Neural progenitor cell (in vitro differentiated cells): ENCODE results near the gene RNF144A.

Experiments used
- EZH2phosphoT487 ChIP-seq: fragments of 200-600 bp; sonication (generic); IDR thresholded peaks from 2 replicates; pipeline ENCODE4 v1.6.1; 2017; ENCODE audit warnings: antibody characterized with exemption
- TF ChIP-seq, protein P1 (sequence below): fragments of 200-600 bp; sonication (generic); IDR thresholded peaks from 2 replicates; pipeline ENCODE4 v1.5.1; 2017; ENCODE audit warnings: antibody characterized with exemption, mild to moderate bottlenecking

DNA sequence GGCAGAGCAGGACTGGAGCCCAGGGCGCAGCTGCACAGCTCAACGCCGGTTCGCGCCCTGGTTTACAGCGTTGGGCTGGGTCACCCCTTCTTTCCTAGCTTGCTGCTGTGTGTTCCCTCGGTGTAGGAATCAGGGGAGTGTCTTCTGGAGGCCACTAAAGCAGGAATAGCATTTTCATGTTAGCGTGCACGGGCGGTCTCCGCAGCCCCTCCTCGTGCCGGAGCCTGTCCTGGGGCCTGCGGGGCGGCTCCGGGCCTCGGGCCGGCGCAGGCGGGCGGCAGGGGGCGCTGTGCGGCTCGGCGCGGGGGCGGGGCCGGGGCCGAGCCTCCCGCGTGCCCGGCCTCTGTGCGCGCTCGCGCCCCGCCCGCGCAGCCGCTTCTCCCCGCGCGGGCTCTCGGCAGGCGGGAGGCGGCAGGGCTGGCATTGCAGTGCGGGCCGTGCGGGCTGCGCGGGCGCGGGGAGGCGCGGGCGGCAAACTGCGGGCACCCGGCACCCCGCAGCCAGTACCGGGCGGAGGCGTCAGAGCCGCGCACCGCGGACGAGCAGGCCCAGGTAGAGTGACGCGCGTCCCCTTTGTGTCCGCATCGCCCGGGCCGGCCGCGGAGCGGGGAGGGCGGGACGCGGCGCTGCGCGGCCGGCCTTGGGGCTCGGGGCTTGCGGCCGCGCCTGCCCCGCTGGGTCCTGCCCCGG, at the start of gene RNF144A:
- TF ChIP-seq, protein P1, sequence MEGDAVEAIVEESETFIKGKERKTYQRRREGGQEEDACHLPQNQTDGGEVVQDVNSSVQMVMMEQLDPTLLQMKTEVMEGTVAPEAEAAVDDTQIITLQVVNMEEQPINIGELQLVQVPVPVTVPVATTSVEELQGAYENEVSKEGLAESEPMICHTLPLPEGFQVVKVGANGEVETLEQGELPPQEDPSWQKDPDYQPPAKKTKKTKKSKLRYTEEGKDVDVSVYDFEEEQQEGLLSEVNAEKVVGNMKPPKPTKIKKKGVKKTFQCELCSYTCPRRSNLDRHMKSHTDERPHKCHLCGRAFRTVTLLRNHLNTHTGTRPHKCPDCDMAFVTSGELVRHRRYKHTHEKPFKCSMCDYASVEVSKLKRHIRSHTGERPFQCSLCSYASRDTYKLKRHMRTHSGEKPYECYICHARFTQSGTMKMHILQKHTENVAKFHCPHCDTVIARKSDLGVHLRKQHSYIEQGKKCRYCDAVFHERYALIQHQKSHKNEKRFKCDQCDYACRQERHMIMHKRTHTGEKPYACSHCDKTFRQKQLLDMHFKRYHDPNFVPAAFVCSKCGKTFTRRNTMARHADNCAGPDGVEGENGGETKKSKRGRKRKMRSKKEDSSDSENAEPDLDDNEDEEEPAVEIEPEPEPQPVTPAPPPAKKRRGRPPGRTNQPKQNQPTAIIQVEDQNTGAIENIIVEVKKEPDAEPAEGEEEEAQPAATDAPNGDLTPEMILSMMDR = peak; percentile 47
- no peak for TF ChIP-seq EZH2phosphoT487
